Stimulated activated naive B cell treated with anti-CD40 and anti-IgM and Interleukin-4, amounts not matched to agents 10 μg/mL and 1 μg/mL and 100 μg/mL, for 72 hours (primary cell): Measurements from ENCODE around the gene TENM3.
A peak's percentile ranks its signal among the peaks of the same experiment; 100 is the strongest.

Source experiments
- ATAC-seq, 2 donors: fragments of 150-1000 bp; cut with Tn5 transposase; replicated peaks; 2 replicates each; pipeline ENCODE4 v1.10.0; 2021; ENCODE audit warnings: moderate library complexity in 1 of 2
- DNase-seq: peaks from one replicate; pipeline ENCODE4 v3.0.0; 2021
- H3K27ac Mint-ChIP-seq: one replicate; pipeline ENCODE4 v1.8.0; 2022; ENCODE audit warnings: mild to moderate bottlenecking, mixed read lengths
- H3K27me3 Mint-ChIP-seq, 2 donors: one replicate each; pipeline ENCODE4 v1.8.0; 2022; ENCODE audit warnings: mixed read lengths in 2 of 2
- H3K36me3 Mint-ChIP-seq, 2 donors: one replicate each; pipeline ENCODE4 v1.8.0; 2022; ENCODE audit warnings: mixed read lengths in 2 of 2, mild to moderate bottlenecking in 1 of 2
- H3K4me1 Mint-ChIP-seq, 2 donors: one replicate each; pipeline ENCODE4 v1.8.0; 2022; ENCODE audit warnings: mixed read lengths in 2 of 2, mild to moderate bottlenecking in 1 of 2
- H3K4me3 Mint-ChIP-seq, 2 donors: one replicate each; pipeline ENCODE4 v1.8.0; 2022; ENCODE audit warnings: mild to moderate bottlenecking in 2 of 2, mixed read lengths in 2 of 2, moderate library complexity in 1 of 2
- H3K9me3 Mint-ChIP-seq, 2 donors: one replicate each; pipeline ENCODE4 v1.8.0; 2022; ENCODE audit warnings: mixed read lengths in 2 of 2, mild to moderate bottlenecking in 1 of 2

The TENM3 gene

GRCh38 chr4:182583703-182584415 is 340.7 kb downstream of the TENM3 start:
- Mint-ChIP-seq H3K4me3 (no peak overlapping the region), H3K27ac (no peak overlapping the region), H3K27me3 (no peaks in the 10 kb centered on the region), H3K9me3 (peaks cover 0 to 2% of the 10 kb centered on the region in 2 donors), H3K4me1 (no peaks in the 10 kb centered on the region), H3K36me3 (no peaks in the 10 kb centered on the region)
- no peak for DNase-seq
- no peak for ATAC-seq

DNA sequence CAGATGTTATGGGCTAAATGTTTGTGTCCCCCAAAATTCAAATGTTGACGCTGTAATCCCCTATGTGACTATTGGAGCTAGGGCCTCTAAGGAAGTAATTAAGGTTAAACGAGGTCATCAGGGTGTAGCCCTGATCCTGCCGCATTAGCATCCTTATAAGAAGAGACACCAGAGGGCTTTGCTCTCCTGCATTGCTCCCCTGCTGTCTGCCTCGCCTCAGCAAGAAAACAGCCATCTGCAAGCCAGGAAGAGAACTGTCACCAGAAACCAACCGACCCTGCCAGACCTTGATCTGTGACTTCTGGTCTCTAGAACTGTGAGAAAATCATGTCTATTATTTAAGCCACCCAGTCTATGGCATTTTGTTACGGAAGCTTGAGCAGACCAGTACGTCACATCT is 342.1 kb downstream of the TENM3 start:
- Mint-ChIP-seq H3K27me3 (no peaks in the 10 kb centered on the region), H3K9me3 (peaks cover 0 to 2% of the 10 kb centered on the region in 2 donors), H3K4me1 (no peaks in the 10 kb centered on the region), H3K4me3 (no peak overlapping the region), H3K27ac (no peak overlapping the region), H3K36me3 (no peaks in the 10 kb centered on the region)
- ATAC-seq (no peak), DNase-seq (no peak)

- Mint-ChIP-seq H3K4me1 (no peaks in the 10 kb centered on the region), H3K27ac (no peak overlapping the region), H3K36me3 (no peaks in the 10 kb centered on the region), H3K27me3 (peaks cover 0 to 5% of the 10 kb centered on the region in 2 donors), H3K4me3 (no peak overlapping the region), H3K9me3 (peaks cover 0 to 2% of the 10 kb centered on the region in 2 donors)
- DNase-seq (no peak), ATAC-seq (no peak)
These were observed 345.9 kb downstream of the TENM3 start for GRCh38 chr4:182589100-182589499.

DNA sequence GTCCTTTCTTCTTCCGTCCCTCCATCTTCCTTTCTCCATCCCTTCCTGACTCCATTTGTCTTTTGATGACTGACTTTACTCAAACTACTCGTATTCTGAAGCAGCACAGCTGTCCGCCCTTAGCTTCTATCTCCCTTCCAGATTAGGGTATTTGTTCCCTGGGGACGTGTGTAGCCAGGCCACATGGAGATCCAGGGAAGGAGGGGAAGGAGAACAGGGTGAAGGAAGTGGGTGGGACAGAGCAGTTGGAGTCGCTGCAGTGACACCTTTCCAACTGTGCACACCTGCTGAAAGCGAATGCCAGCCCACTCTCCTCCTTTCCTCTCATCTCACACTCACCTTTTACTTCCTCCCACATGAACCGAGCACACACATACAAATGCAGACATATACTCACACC is 350.2 kb downstream of the TENM3 start:
- H3K4me3 Mint-ChIP-seq, result no peak overlapping the region
- peaks cover 0 to 5% of the 10 kb centered on the region in 2 donors for H3K27me3 Mint-ChIP-seq
- DNase-seq, result no peak
- no peak overlapping the region for H3K27ac Mint-ChIP-seq
- H3K4me1 Mint-ChIP-seq, result no peaks in the 10 kb centered on the region
- no peak for ATAC-seq
- H3K36me3 Mint-ChIP-seq, result no peaks in the 10 kb centered on the region
- H3K9me3 Mint-ChIP-seq, result no peaks in the 10 kb centered on the region

GRCh38 chr4:182593864-182594263 is 350.7 kb downstream of the TENM3 start:
- no peak for ATAC-seq
- H3K9me3 Mint-ChIP-seq, result no peaks in the 10 kb centered on the region
- H3K27ac Mint-ChIP-seq, result no peak overlapping the region
- H3K27me3 Mint-ChIP-seq, result peaks cover 0 to 5% of the 10 kb centered on the region in 2 donors
- no peak overlapping the region for H3K4me3 Mint-ChIP-seq
- no peaks in the 10 kb centered on the region for H3K36me3 Mint-ChIP-seq
- no peak for DNase-seq
- H3K4me1 Mint-ChIP-seq, result no peaks in the 10 kb centered on the region

GRCh38 chr4:182600093-182600492 is 356.9 kb downstream of the TENM3 start:
- ATAC-seq, result no peak
- Mint-ChIP-seq H3K4me3 (no peak overlapping the region), H3K4me1 (no peaks in the 10 kb centered on the region), H3K9me3 (no peaks in the 10 kb centered on the region), H3K27ac (no peak overlapping the region), H3K36me3 (no peaks in the 10 kb centered on the region), H3K27me3 (no peaks in the 10 kb centered on the region)
- DNase-seq, result no peak

DNA sequence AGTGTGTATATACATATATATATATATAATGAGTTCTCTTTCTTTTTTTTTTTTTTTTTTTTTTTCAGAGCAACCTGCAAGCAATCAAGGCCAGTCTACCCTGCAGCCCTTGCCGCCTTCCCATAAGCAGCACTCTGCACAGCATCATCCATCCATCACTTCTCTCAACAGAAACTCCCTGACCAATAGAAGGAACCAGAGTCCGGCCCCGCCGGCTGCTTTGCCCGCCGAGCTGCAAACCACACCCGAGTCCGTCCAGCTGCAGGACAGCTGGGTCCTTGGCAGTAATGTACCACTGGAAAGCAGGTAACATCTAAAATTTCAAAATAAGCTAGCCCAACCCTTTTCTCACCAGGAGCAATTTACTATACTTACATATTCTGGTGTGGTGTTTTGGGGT is 357.7 kb downstream of the TENM3 start:
- ATAC-seq (no peak), DNase-seq (no peak)
- H3K9me3 Mint-ChIP-seq, result no peaks in the 10 kb centered on the region
- no peaks in the 10 kb centered on the region for H3K4me1 Mint-ChIP-seq
- H3K27ac Mint-ChIP-seq, result no peak overlapping the region
- H3K36me3 Mint-ChIP-seq, result no peaks in the 10 kb centered on the region
- H3K4me3 Mint-ChIP-seq, result no peak overlapping the region
- no peaks in the 10 kb centered on the region for H3K27me3 Mint-ChIP-seq

DNA sequence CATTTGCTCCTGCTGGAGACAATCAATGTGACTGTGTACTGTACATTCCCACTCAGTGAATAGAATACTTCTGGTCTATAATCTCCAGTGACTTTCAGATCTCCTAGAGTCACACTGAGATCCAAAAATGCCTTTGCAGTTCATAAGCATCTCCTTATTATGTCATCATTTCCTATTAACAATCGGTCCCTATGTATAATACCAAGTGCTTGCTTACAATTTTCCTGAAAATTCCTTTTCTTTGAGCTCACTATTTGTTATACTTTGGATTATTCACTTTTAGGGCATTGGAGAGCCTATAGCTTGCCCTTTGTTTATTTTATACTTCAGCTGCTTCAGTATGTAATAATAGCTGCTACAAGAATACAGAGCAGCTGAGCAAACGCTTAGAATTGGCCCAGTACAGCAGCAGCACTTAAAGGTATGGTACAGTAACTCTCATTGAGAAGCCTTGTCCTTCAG is 361.0 kb downstream of the TENM3 start:
- DNase-seq (no peak), ATAC-seq (no peak)
- H3K27ac Mint-ChIP-seq, result no peak overlapping the region
- H3K27me3 Mint-ChIP-seq, result no peaks in the 10 kb centered on the region
- no peaks in the 10 kb centered on the region for H3K4me1 Mint-ChIP-seq
- no peaks in the 10 kb centered on the region for H3K36me3 Mint-ChIP-seq
- H3K4me3 Mint-ChIP-seq, result no peak overlapping the region
- no peaks in the 10 kb centered on the region for H3K9me3 Mint-ChIP-seq

- Mint-ChIP-seq H3K4me3 (no peak overlapping the region), H3K4me1 (no peaks in the 10 kb centered on the region), H3K9me3 (no peaks in the 10 kb centered on the region), H3K27me3 (no peaks in the 10 kb centered on the region), H3K36me3 (no peaks in the 10 kb centered on the region), H3K27ac (no peak overlapping the region)
- no peak for ATAC-seq
- no peak for DNase-seq
These were observed 361.8 kb downstream of the TENM3 start for GRCh38 chr4:182604953-182605352.

- no peaks in the 10 kb centered on the region for H3K9me3 Mint-ChIP-seq
- H3K4me1 Mint-ChIP-seq, result no peaks in the 10 kb centered on the region
- no peak overlapping the region for H3K27ac Mint-ChIP-seq
- ATAC-seq (peak in 1 of 2 donors; percentile 12), DNase-seq (no peak)
- H3K36me3 Mint-ChIP-seq, result no peaks in the 10 kb centered on the region
- no peaks in the 10 kb centered on the region for H3K27me3 Mint-ChIP-seq
- H3K4me3 Mint-ChIP-seq, result no peak overlapping the region
These were observed 365.3 kb downstream of the TENM3 start for GRCh38 chr4:182608525-182608924.

GRCh38 chr4:182616476-182616875 is 373.3 kb downstream of the TENM3 start:
- Mint-ChIP-seq H3K9me3 (no peaks in the 10 kb centered on the region), H3K36me3 (no peaks in the 10 kb centered on the region), H3K27me3 (peaks cover 0 to 7% of the 10 kb centered on the region in 2 donors), H3K27ac (no peak overlapping the region), H3K4me1 (no peaks in the 10 kb centered on the region), H3K4me3 (no peak overlapping the region)
- ATAC-seq (no peak), DNase-seq (no peak)

- H3K4me3 Mint-ChIP-seq, result no peak overlapping the region
- no peak overlapping the region for H3K27ac Mint-ChIP-seq
- ATAC-seq, result no peak
- DNase-seq, result no peak
- H3K4me1 Mint-ChIP-seq, result no peaks in the 10 kb centered on the region
- H3K27me3 Mint-ChIP-seq, result peaks cover 0 to 7% of the 10 kb centered on the region in 2 donors
- H3K9me3 Mint-ChIP-seq, result peaks cover 0 to 1% of the 10 kb centered on the region in 2 donors
- no peaks in the 10 kb centered on the region for H3K36me3 Mint-ChIP-seq
These were observed 376.5 kb downstream of the TENM3 start for GRCh38 chr4:182619660-182620059.

DNA sequence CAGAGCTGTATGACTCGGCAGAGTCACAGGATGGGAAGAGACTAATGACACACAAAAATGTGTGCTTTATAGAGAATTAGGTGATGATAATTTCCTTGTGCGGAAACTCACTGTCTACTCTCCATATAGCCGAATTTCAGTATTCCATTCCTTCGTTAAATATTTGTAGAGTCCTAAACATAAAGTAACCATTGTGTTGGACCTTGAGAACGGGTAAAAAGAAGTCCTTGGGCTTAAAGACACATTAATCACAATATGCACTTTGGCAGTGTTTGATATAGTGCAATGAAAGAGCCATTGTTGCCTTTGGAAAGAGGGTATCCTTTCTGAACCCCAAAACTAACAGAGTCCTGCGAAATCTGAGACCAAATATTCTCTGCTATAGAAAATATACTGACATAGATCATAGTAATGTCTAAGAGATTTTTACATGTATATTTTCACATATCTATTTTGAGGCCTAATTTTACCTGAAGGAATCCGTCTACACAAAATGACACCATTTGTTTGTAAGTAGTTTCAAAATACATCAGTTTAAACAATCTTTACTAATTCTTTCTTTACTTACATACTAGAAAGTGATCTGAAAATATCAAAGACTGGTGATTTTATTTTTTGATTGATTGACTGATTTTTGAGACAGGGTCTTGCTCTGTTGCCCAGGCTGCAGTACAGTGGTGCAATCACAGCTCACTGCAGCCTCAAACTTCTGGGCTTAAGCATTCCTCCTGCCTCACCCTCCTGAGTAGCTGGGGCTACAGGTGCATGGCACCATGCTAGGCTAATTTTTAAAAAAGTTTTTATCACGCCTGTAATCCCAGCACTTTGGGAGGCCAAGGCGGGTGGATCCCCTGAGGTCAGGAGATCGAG is 377.1 kb downstream of the TENM3 start:
- H3K9me3 Mint-ChIP-seq, result peaks cover 0 to 1% of the 10 kb centered on the region in 2 donors
- ATAC-seq, result no peak

GRCh38 chr4:182624281-182624680 is 381.1 kb downstream of the TENM3 start:
- no peaks in the 10 kb centered on the region for H3K27me3 Mint-ChIP-seq
- DNase-seq (no peak), ATAC-seq (no peak)
- H3K27ac Mint-ChIP-seq, result no peak overlapping the region
- H3K4me1 Mint-ChIP-seq, result no peaks in the 10 kb centered on the region
- no peak overlapping the region for H3K4me3 Mint-ChIP-seq
- no peaks in the 10 kb centered on the region for H3K36me3 Mint-ChIP-seq
- peaks cover 0 to 1% of the 10 kb centered on the region in 2 donors for H3K9me3 Mint-ChIP-seq

More for the DNA sequence above, 377.1 kb downstream of the TENM3 start:
- no peak overlapping the region for H3K27ac Mint-ChIP-seq
- no peaks in the 10 kb centered on the region for H3K36me3 Mint-ChIP-seq
- peaks cover 0 to 6% of the 10 kb centered on the region in 2 donors for H3K27me3 Mint-ChIP-seq
- no peak for DNase-seq
- no peaks in the 10 kb centered on the region for H3K4me1 Mint-ChIP-seq
- H3K4me3 Mint-ChIP-seq, result no peak overlapping the region

DNA sequence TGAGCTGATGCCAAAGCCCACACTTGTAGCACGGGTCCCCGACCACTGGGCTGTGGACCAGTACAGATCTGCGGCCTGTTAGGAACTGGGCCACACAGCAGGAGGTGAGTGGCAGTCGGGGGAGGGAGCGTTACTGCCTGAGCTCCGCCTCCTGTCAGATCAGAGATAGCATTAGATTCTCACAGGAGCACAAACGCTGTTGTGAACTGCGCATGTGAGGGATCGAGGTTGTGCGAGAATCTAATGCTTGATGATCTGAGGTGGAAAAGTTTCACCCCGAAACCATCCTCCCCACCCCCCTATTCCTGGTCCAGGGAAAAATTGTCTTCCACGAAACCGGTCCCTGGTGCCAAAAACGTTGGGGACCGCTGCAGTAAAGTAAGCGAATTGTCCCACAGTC is 382.0 kb downstream of the TENM3 start:
- no peaks in the 10 kb centered on the region for H3K4me1 Mint-ChIP-seq
- no peak for DNase-seq
- no peak overlapping the region for H3K4me3 Mint-ChIP-seq
- no peak for ATAC-seq
- H3K27ac Mint-ChIP-seq, result no peak overlapping the region
- no peaks in the 10 kb centered on the region for H3K36me3 Mint-ChIP-seq
- H3K9me3 Mint-ChIP-seq, result peaks cover 0 to 1% of the 10 kb centered on the region in 2 donors
- H3K27me3 Mint-ChIP-seq, result no peaks in the 10 kb centered on the region
